ENCODE results near the gene RANBP9. TPM values are rescaled to one million over a fixed set of nuclear protein-coding genes. Genes with fewer than 3 reads are reported as not detected.

Gene RANBP9
- total and polyA plus RNA-seq, 2 of the 13 experiments (the other 11 are each of a cell fraction or from before 2014, with no cell fraction given) = 26.6 to 30.6 TPM

GRCh38 chr6:13711733-13712598 is at the start of gene RANBP9 (continued):
- peak; percentile 74 for TF ChIP-seq MTF1 (CRISPR knock-in tag; IDR thresholded peaks at IDR 0.05)
- peak; percentile 84; the same call in 1 of the 2 replicates for TF ChIP-seq AHR (CRISPR knock-in tag; IDR thresholded peaks at IDR 0.05)
- TF ChIP-seq EED (CRISPR knock-in tag; IDR thresholded peaks at IDR 0.05) = 0 out of 2 replicates have a peak, but pooled peaks have one; percentile 40
- peak; percentile 67; the same call in 1 of the 2 replicates for TF ChIP-seq ZNF451 (CRISPR knock-in tag; IDR thresholded peaks at IDR 0.05)
- no peak; the same call in 1 of the 2 replicates for TF ChIP-seq KDM5A (IDR thresholded peaks at IDR 0.05; ENCODE audit: borderline replicate concordance, low read length)
- no peak for TF ChIP-seq HDAC6 (IDR thresholded peaks at IDR 0.05; ENCODE audit: low read depth, low read length)
- no peak for TF ChIP-seq PLSCR1 (CRISPR knock-in tag; IDR thresholded peaks at IDR 0.05; ENCODE audit: borderline replicate concordance)
- TF ChIP-seq GFI1 (CRISPR knock-in tag; IDR thresholded peaks at IDR 0.05; ENCODE audit: borderline replicate concordance) = peak; percentile 60; the same call in 1 of the 2 replicates
- peak; percentile 95 for TF ChIP-seq ZNF709 (CRISPR knock-in tag; IDR thresholded peaks at IDR 0.05)
- no peak for TF ChIP-seq IKZF1 (IDR thresholded peaks at IDR 0.05)
- TF ChIP-seq MED1 (CRISPR knock-in tag; IDR thresholded peaks at IDR 0.05) = peak; percentile 67
- no peak; the same call in 1 of the 2 replicates for TF ChIP-seq BORCS8-MEF2B (CRISPR knock-in tag; IDR thresholded peaks at IDR 0.05)
- TF ChIP-seq CCDC6 (CRISPR knock-in tag; IDR thresholded peaks at IDR 0.05) = no peak
- TF ChIP-seq ZNF329 (CRISPR knock-in tag; IDR thresholded peaks at IDR 0.05; ENCODE audit: low read depth) = no peak
- no peak for TF ChIP-seq SNRNP70 (IDR thresholded peaks at IDR 0.05; ENCODE audit: low read depth, low read length)
- TF ChIP-seq ZNF235 (CRISPR knock-in tag; IDR thresholded peaks at IDR 0.05; ENCODE audit: borderline replicate concordance) = peak; percentile 76; the same call in 1 of the 2 replicates
- TF ChIP-seq PTBP1 (IDR thresholded peaks at IDR 0.05; ENCODE audit: low read depth, low read length, poor library complexity, severe bottlenecking) = no peak
- TF ChIP-seq ATF6 (CRISPR knock-in tag; conservative IDR thresholded peaks at IDR 0.05) = no peak
- TF ChIP-seq MYNN (CRISPR knock-in tag; IDR thresholded peaks at IDR 0.05; ENCODE audit: low read depth) = no peak
- peak; percentile 79; the same call in 1 of the 2 replicates for TF ChIP-seq ARID5B (CRISPR knock-in tag; IDR thresholded peaks at IDR 0.05)
